ENCODE measurements around the gene AADACL2.
"Not testable (repeated sequence)": the region's sequence is repeated elsewhere in the genome, so short reads cannot be mapped to it uniquely, and the experiment has no call there.

AADACL2 gene

GRCh38 chr3:151774235-151774634, 40.5 kb downstream of the AADACL2 start:
- Histone ChIP-seq H3K9ac (ENCODE audit: low read depth, low read length) (no peak overlapping the region), H3K36me3 (ENCODE audit: insufficient read depth, low read length) (no peaks in the 10 kb centered on the region), H3K4me1 (ENCODE audit: insufficient read depth, low read length) (no peaks in the 10 kb centered on the region), H3K9me3 (ENCODE audit: control insufficient read depth, insufficient read depth, low read length) (no peaks in the 10 kb centered on the region)

DNA sequence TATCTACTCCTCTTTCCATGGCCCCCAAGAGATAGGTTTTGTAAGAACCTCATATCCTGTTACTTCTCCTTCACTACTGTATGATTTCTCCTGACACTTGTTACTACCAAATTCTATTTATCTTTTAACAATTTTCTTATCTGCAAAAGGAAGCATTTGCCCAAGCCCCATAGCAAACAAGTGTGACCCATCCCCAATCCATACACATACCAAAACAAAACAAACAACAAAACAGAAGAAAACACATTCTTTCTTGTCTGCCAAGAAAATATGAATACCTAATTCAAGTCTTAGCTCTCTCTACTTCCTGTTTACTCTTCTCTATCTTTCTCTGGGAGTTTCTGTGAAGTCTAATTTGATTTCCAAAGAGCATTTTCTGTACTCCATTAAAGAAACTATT, 41.2 kb downstream of the AADACL2 start:
- Histone ChIP-seq H3K9ac (ENCODE audit: low read depth, low read length) (no peak overlapping the region), H3K36me3 (ENCODE audit: insufficient read depth, low read length) (no peaks in the 10 kb centered on the region), H3K4me1 (ENCODE audit: insufficient read depth, low read length) (no peaks in the 10 kb centered on the region), H3K9me3 (ENCODE audit: control insufficient read depth, insufficient read depth, low read length) (no peaks in the 10 kb centered on the region)

DNA sequence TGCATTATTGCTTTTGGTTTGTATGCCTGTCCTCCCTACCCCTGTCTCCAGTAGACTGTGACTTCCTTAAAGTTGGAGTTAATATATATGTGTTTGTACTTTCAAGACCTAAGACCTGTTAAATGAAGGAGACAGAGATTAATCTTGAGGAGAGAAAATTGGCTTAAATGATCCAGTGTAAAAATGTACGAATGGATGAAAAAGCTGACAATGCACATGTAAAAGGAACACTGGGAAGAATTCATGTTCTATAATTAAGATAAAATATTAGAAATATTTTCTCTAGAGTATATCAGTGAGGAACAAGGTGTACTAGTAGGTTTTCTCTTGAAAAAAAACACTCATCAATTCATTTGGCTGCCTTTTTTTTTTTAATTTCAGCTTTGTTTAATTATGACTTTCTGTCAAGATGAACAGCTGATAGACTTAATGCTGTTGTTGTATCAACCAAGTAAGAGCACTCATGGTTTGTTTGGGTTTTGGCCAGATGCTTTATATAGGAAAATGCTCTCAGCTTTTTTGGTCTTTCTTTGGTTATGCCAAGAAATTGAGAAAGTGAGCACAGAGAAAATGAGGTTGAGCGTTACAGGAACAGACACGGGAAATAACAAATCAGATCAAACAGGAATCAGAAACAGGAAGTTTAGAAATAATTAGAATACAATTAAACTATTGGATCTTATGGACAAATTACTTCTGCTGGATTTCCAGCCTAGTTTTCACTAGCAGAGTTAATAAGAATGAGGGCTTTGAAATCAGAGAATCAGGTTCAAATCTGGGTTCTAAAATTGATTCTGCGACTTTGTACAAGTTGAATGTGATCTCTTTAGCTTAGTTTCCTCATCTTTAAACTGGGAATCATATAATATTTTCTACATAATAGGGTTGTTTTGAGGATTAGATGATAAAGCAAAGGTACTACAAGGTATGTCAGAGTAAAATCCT, 41.9 kb downstream of the AADACL2 start:
- no peak overlapping the region for H3K9ac ChIP-seq (ENCODE audit: low read depth, low read length)
- H3K36me3 ChIP-seq (ENCODE audit: insufficient read depth, low read length), result no peaks in the 10 kb centered on the region
- no peaks in the 10 kb centered on the region for H3K9me3 ChIP-seq (ENCODE audit: control insufficient read depth, insufficient read depth, low read length)
- H3K4me1 ChIP-seq (ENCODE audit: insufficient read depth, low read length), result no peaks in the 10 kb centered on the region

GRCh38 chr3:151776259-151776740, 42.6 kb downstream of the AADACL2 start:
- Histone ChIP-seq H3K9me3 (ENCODE audit: control insufficient read depth, insufficient read depth, low read length) (no peaks in the 10 kb centered on the region), H3K36me3 (ENCODE audit: insufficient read depth, low read length) (no peaks in the 10 kb centered on the region), H3K9ac (ENCODE audit: low read depth, low read length) (no peak overlapping the region), H3K4me1 (ENCODE audit: insufficient read depth, low read length) (no peaks in the 10 kb centered on the region)

DNA sequence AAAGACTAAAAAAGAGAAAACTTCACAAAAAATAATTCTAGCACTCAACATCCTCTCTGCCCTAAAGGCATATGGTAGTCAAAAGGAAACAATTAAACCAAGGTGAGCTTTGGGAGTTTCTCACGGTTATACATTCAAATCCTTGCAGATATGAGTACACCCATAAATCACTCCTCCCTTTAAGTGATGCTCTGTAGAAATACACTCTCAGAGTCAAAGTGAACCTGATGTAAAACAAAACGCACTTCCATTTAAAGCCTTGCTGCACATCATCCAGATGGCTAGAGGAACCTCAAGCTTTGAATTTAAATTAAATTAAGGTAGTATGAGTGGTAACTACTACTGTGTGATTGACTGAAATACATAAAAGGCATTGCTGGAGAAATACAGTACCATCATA, 44.2 kb downstream of the AADACL2 start:
- no peaks in the 10 kb centered on the region for H3K4me1 ChIP-seq (ENCODE audit: insufficient read depth, low read length)
- H3K9ac ChIP-seq (ENCODE audit: low read depth, low read length), result no peak overlapping the region
- no peaks in the 10 kb centered on the region for H3K9me3 ChIP-seq (ENCODE audit: control insufficient read depth, insufficient read depth, low read length)
- no peaks in the 10 kb centered on the region for H3K36me3 ChIP-seq (ENCODE audit: insufficient read depth, low read length)

- no peak overlapping the region for H3K9ac ChIP-seq (ENCODE audit: low read depth, low read length)
- no peaks in the 10 kb centered on the region for H3K36me3 ChIP-seq (ENCODE audit: insufficient read depth, low read length)
- no peaks in the 10 kb centered on the region for H3K4me1 ChIP-seq (ENCODE audit: insufficient read depth, low read length)
- no peaks in the 10 kb centered on the region for H3K9me3 ChIP-seq (ENCODE audit: control insufficient read depth, insufficient read depth, low read length)
Measured at GRCh38 chr3:151787626-151788025, 53.9 kb downstream of the AADACL2 start.

GRCh38 chr3:151788401-151788800, 54.7 kb downstream of the AADACL2 start:
- no peaks in the 10 kb centered on the region for H3K9me3 ChIP-seq (ENCODE audit: control insufficient read depth, insufficient read depth, low read length)
- H3K9ac ChIP-seq (ENCODE audit: low read depth, low read length), result no peak overlapping the region
- H3K36me3 ChIP-seq (ENCODE audit: insufficient read depth, low read length), result no peaks in the 10 kb centered on the region
- no peaks in the 10 kb centered on the region for H3K4me1 ChIP-seq (ENCODE audit: insufficient read depth, low read length)

DNA sequence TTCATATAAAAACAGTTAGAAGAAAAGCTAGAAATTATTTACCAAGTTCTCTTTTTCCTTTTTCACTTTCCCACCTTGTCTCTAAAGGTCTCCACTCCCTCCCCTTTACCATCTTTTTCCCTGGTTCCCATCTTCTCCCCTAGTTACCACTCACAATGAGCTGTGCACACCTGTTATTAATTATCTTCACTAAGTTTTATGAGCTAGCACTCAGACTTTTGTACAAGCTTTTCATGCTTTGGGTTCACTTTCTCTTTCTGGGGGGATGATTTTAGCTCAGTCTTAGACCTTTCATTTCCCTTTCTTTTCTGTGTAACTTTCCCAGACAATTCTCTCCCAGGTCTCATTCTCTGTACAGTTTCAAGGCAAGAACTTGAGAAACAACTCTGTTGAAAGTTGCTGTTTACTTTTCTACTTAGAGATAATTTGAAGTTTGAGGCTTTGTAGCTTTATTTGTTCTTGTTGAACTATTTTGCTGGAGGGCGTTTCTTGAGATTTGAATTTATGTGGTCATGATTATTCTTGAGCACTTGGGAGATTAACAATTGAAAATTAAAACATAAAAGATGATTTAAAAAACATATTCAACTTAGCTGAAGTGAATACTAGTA, 56.2 kb downstream of the AADACL2 start:
- no peaks in the 10 kb centered on the region for H3K4me1 ChIP-seq (ENCODE audit: insufficient read depth, low read length)
- no peak overlapping the region for H3K9ac ChIP-seq (ENCODE audit: low read depth, low read length)
- no peaks in the 10 kb centered on the region for H3K9me3 ChIP-seq (ENCODE audit: control insufficient read depth, insufficient read depth, low read length)
- no peaks in the 10 kb centered on the region for H3K36me3 ChIP-seq (ENCODE audit: insufficient read depth, low read length)

DNA sequence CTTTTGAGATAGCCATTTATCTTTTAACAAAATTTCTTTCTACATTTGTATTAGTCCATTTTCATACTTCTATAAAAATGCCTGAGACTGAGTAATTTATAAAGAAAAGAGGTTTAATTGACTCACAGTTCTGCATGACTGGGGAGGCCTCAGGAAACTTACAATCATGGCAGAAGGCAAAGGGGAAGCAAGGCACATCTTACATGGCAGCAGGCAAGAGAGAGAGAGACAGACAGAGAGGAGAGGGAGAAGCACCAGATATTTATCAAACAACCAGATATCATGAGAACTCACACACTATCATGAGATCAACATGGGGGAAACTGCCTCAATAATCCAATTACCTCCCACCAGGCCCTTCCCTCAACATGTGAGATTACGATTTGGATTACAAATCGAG, 57.0 kb downstream of the AADACL2 start:
- H3K9me3 ChIP-seq (ENCODE audit: control insufficient read depth, insufficient read depth, low read length); H3K9ac ChIP-seq (ENCODE audit: low read depth, low read length); H3K36me3 ChIP-seq (ENCODE audit: insufficient read depth, low read length); H3K4me1 ChIP-seq (ENCODE audit: insufficient read depth, low read length): not testable (repeated sequence)

GRCh38 chr3:151792411-151792810, 58.7 kb downstream of the AADACL2 start:
- H3K9me3 ChIP-seq (ENCODE audit: control insufficient read depth, insufficient read depth, low read length), result no peaks in the 10 kb centered on the region
- no peak overlapping the region for H3K9ac ChIP-seq (ENCODE audit: low read depth, low read length)
- H3K4me1 ChIP-seq (ENCODE audit: insufficient read depth, low read length), result no peaks in the 10 kb centered on the region
- no peaks in the 10 kb centered on the region for H3K36me3 ChIP-seq (ENCODE audit: insufficient read depth, low read length)

- Histone ChIP-seq H3K9ac (ENCODE audit: low read depth, low read length) (no peak overlapping the region), H3K36me3 (ENCODE audit: insufficient read depth, low read length) (no peaks in the 10 kb centered on the region), H3K9me3 (ENCODE audit: control insufficient read depth, insufficient read depth, low read length) (no peaks in the 10 kb centered on the region), H3K4me1 (ENCODE audit: insufficient read depth, low read length) (no peaks in the 10 kb centered on the region)
Measured at GRCh38 chr3:151793636-151794035, 59.9 kb downstream of the AADACL2 start.

DNA sequence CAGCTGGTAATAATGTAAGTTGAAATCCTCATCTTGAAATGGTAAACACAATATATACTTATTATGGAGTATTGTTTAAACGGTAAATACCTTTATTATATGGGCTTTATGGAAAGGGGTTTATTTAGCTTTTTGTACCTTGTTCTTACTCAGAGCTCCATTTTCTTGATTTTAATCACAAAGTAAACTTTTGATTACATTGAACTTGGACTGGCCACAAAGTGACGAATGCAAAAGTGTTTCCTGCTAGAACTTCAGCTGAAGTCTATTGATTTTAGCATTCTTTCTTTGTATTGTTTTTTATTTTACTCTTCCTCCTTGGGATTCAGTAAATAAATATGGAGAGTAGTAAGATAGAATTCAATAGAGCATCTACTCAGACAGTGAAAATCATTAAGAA, 60.4 kb downstream of the AADACL2 start:
- no peaks in the 10 kb centered on the region for H3K9me3 ChIP-seq (ENCODE audit: control insufficient read depth, insufficient read depth, low read length)
- H3K4me1 ChIP-seq (ENCODE audit: insufficient read depth, low read length), result no peaks in the 10 kb centered on the region
- H3K36me3 ChIP-seq (ENCODE audit: insufficient read depth, low read length), result no peaks in the 10 kb centered on the region
- H3K9ac ChIP-seq (ENCODE audit: low read depth, low read length), result no peak overlapping the region

- H3K9ac ChIP-seq (ENCODE audit: low read depth, low read length), result no peak overlapping the region
- no peaks in the 10 kb centered on the region for H3K36me3 ChIP-seq (ENCODE audit: insufficient read depth, low read length)
- no peaks in the 10 kb centered on the region for H3K4me1 ChIP-seq (ENCODE audit: insufficient read depth, low read length)
Measured at GRCh38 chr3:151795276-151795675, 61.5 kb downstream of the AADACL2 start.

GRCh38 chr3:151796105-151796680, 62.5 kb downstream of the AADACL2 start:
- no peaks in the 10 kb centered on the region for H3K9me3 ChIP-seq (ENCODE audit: control insufficient read depth, insufficient read depth, low read length)
- no peak overlapping the region for H3K9ac ChIP-seq (ENCODE audit: low read depth, low read length)
- no peaks in the 10 kb centered on the region for H3K36me3 ChIP-seq (ENCODE audit: insufficient read depth, low read length)
- no peaks in the 10 kb centered on the region for H3K4me1 ChIP-seq (ENCODE audit: insufficient read depth, low read length)

More at GRCh38 chr3:151795276-151795675, 61.5 kb downstream of the AADACL2 start:
- H3K9me3 ChIP-seq (ENCODE audit: control insufficient read depth, insufficient read depth, low read length), result no peaks in the 10 kb centered on the region

DNA sequence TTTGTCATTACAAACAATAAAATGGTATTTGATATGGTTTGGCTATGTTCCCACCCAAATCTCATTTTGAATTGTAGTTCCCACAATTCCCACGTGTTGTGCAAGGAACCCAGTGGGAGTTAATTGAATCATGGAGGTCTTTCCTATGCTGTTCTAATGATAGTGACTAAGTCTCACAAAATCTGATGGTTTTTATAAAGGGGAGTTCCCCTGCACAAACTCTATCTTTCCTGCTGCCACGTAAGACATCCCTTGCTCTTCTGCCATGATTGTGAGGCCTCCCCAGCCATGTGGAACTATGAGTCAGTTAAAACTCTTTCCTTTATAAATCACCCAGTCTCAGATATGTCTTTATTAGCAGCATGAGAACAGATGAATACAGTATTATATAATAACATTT, 64.7 kb downstream of the AADACL2 start:
- Histone ChIP-seq H3K9me3 (ENCODE audit: control insufficient read depth, insufficient read depth, low read length) (no peaks in the 10 kb centered on the region), H3K36me3 (ENCODE audit: insufficient read depth, low read length) (no peaks in the 10 kb centered on the region), H3K4me1 (ENCODE audit: insufficient read depth, low read length) (no peaks in the 10 kb centered on the region), H3K9ac (ENCODE audit: low read depth, low read length) (no peak overlapping the region)
